ENCODE data around the gene TEX22. TPM values are rescaled to one million over a fixed set of nuclear protein-coding genes. Genes with fewer than 3 reads are reported as not detected.

TEX22 gene
- total and polyA plus RNA-seq, 2 donors (not counting 1 experiment from before 2014, with no cell fraction given) = 1.7 to 7.0 TPM

DNA sequence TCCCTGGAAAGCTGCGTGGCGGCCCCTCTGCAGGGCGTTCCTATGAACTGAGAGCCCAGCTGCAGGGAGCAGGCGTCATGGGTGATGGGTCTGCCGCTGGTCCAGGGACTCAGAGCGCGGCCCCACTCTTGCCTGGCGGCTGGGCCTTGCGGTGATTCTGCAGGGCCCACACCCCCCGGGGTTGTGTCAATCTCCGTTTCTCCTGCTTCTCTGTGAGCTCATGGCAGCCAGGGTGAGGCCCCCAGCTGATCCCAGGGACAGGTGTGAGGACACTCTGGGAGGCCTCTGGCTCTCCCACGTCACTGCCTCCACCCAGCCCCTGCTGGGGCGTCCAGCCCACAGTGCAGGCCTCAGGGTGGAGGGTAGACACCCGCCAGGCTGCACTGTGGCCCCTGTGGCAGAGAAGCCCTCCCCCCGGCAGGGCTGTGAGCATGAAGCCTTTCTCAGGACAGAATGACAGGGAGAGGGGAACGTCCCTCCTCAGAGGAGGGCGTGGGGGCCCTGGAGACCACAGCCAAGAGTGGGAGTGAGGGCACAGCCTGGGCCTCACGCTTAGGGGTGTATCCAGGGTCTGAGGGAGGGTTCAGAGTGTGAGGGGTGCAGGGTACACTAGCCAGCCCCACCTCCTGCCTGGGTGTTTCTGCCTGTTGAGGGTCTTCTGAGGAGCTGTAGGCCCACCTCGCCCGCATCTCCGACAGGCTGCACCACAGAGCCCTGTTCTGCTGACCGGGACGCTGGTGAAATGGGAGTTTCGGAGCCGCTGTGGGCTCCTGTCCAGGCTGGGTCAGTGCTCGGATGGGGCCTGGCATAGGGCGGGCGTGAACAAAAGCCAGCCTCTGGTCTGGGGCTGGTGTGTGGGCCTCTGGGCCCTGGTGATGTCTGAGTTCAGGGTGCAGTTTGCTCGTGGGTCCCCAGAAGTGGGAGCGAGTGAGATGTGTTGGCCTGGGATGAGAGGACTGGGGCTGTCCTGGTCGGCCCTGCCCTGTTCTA lies 49.6 kb downstream of the TEX22 start:
- TF ChIP-seq, protein P1, sequence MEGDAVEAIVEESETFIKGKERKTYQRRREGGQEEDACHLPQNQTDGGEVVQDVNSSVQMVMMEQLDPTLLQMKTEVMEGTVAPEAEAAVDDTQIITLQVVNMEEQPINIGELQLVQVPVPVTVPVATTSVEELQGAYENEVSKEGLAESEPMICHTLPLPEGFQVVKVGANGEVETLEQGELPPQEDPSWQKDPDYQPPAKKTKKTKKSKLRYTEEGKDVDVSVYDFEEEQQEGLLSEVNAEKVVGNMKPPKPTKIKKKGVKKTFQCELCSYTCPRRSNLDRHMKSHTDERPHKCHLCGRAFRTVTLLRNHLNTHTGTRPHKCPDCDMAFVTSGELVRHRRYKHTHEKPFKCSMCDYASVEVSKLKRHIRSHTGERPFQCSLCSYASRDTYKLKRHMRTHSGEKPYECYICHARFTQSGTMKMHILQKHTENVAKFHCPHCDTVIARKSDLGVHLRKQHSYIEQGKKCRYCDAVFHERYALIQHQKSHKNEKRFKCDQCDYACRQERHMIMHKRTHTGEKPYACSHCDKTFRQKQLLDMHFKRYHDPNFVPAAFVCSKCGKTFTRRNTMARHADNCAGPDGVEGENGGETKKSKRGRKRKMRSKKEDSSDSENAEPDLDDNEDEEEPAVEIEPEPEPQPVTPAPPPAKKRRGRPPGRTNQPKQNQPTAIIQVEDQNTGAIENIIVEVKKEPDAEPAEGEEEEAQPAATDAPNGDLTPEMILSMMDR (IDR thresholded peaks at IDR 0.05) = no peak
- TF ChIP-seq EZH2 (IDR thresholded peaks at IDR 0.05; ENCODE audit: borderline replicate concordance, insufficient read depth, low read depth, low read length, poor library complexity, severe bottlenecking) = no peak
- no peaks in the 10 kb centered on the region for H3K27me3 ChIP-seq (replicated peaks in 1 of 4; ENCODE audit: control extremely low read depth in 1 of 4, control insufficient read depth in 3 of 4, insufficient read depth in 4 of 4, low read length in 3 of 4)
- no peak overlapping the region for H3K27ac ChIP-seq (ENCODE audit: low read length in 2 of 2)
- Mint-ChIP-seq H3K27ac (no peak overlapping the region), H3K4me3 (no peak overlapping the region), H3K27me3 (no peaks in the 10 kb centered on the region), H3K4me1 (no peaks in the 10 kb centered on the region), H3K9me3 (ENCODE audit: insufficient read depth) (no peaks in the 10 kb centered on the region)
- H3K4me1 ChIP-seq (ENCODE audit: control insufficient read depth in 2 of 2, insufficient read depth in 2 of 2, low read length in 2 of 2) = no peaks in the 10 kb centered on the region
- H3K79me2 ChIP-seq (ENCODE audit: control insufficient read depth, insufficient read depth, low read length) = peaks cover 41% of the 10 kb centered on the region
- peaks cover 41% of the 10 kb centered on the region for H4K20me1 ChIP-seq (ENCODE audit: control insufficient read depth, insufficient read depth, low read length, poor library complexity, severe bottlenecking)
- intact Hi-C loops (cut with micrococcal nuclease) = loop anchor here (1.0 to 2.0 kb wide), 3 partner anchors 43 to 81 kb away; partner anchors contain the start of gene TEDC1
- H3K9me3 ChIP-seq (ENCODE audit: control extremely low read depth in 1 of 3, control insufficient read depth in 2 of 3, insufficient read depth in 1 of 3, low read length in 2 of 3) = no peaks in the 10 kb centered on the region
- ATAC-seq (ENCODE audit: low read depth) = no peak
- CTCF ChIA-PET = interaction anchor here (0.7 to 1.9 kb wide), 8 partner anchors 26 to 84 kb away, joined by 3 to 28 read pairs (median 4); no protein-coding TSS in a partner anchor
- H2AFZ ChIP-seq (ENCODE audit: insufficient read depth, low read depth, low read length, poor library complexity, severe bottlenecking) = no peak overlapping the region
- H3K36me3 ChIP-seq (replicated peaks in 1 of 2; ENCODE audit: control extremely low read depth in 1 of 2, control insufficient read depth in 1 of 2, extremely low read depth in 1 of 2, insufficient read depth in 2 of 2, low read length in 1 of 2) = peaks cover 0 to 26% of the 10 kb centered on the region in 2 experiments
- no peak overlapping the region for H3K4me3 ChIP-seq (ENCODE audit: control extremely low read depth in 1 of 5, extremely low read depth in 1 of 5, insufficient read depth in 1 of 5, low read depth in 2 of 5, low read length in 4 of 5)
- POLR2A ChIA-PET = interaction anchor here (1.0 kb wide), 1 partner anchor 30 kb away, joined by 3 read pairs; no protein-coding TSS in a partner anchor
- no peak overlapping the region for H3K4me2 ChIP-seq (replicated peaks; ENCODE audit: low read depth, low read length, poor library complexity, severe bottlenecking)
- no peak overlapping the region for H3K9ac ChIP-seq (ENCODE audit: low read length)
- no peak for DNase-seq
- 94% methylated on average over 31 of the region's 31 CpGs for WGBS (ENCODE audit: insufficient coverage)
